Esophagus squamous epithelium (tissue), 4 donors: ENCODE results near the gene KRTAP10-7.
"Not testable (repeated sequence)": the region's sequence is repeated elsewhere in the genome, so short reads cannot be mapped to it uniquely, and the experiment has no call there.

Source experiments
- CTCF ChIP-seq, 6 experiments: fragments of 450-650 bp in 4 of 6; fragments of 200-600 bp in 2 of 6; sonication (generic) in 2 of 6; IDR thresholded peaks; one replicate each; pipeline ENCODE4 v1.5.1; 2016 to 2019; ENCODE audit warnings: antibody characterized with exemption in 6 of 6, mild to moderate bottlenecking in 4 of 6, moderate library complexity in 4 of 6
- POLR2A ChIP-seq, 4 donors: fragments of 450-650 bp; IDR thresholded peaks; one replicate each; pipeline ENCODE4 v1.6.1; 2017; ENCODE audit warnings: antibody characterized with exemption in 4 of 4, mild to moderate bottlenecking in 4 of 4, moderate library complexity in 3 of 4

- not testable (repeated sequence) for TF ChIP-seq POLR2A, CTCF (IDR thresholded peaks at IDR 0.05)
Measured at GRCh38 chr21:44646366-44647221, 46.2 kb downstream of the KRTAP10-7 start, which contains the start of gene KRTAP10-11.
